HepG2 (cell line): ENCODE data around the gene HNRNPA0. TPM values are rescaled to one million over a fixed set of nuclear protein-coding genes. Genes with fewer than 3 reads are reported as not detected.

Source experiments
- AGO2 ChIP-seq: fragments of 200-400 bp; formaldehyde crosslinking; optimal IDR thresholded peaks from 2 replicates; pipeline ENCODE3; 2017; ENCODE audit warnings: mild to moderate bottlenecking, low read depth, low read length, moderate library complexity
- ARNTL ChIP-seq: sonication (generic); formaldehyde crosslinking; IDR thresholded peaks from 2 replicates; pipeline ENCODE4 v1.4.0; 2020; ENCODE audit warnings: mild to moderate bottlenecking, missing genetic modification reagents
- CTCF ChIP-seq: sonication (generic); formaldehyde crosslinking; IDR thresholded peaks from 2 replicates; pipeline ENCODE4 v1.5.0; 2020; ENCODE audit warnings: mild to moderate bottlenecking, missing genetic modification reagents, moderate library complexity
- ISX ChIP-seq: sonication (generic); formaldehyde crosslinking; conservative IDR thresholded peaks from 2 replicates; pipeline ENCODE4 v1.5.0; 2020; ENCODE audit warnings: missing genetic modification reagents
- KDM6A ChIP-seq: IDR thresholded peaks from 2 replicates; pipeline ENCODE4 v1.6.1; 2016; ENCODE audit warnings: low read depth
- KLF11 ChIP-seq: IDR thresholded peaks from 2 replicates; pipeline ENCODE4 v1.6.1; 2016; ENCODE audit warnings: missing compliant biosample characterization
- NFATC3 ChIP-seq: sonication (generic); formaldehyde crosslinking; IDR thresholded peaks from 2 replicates; pipeline ENCODE4 v1.5.1; 2020; ENCODE audit warnings: mild to moderate bottlenecking, missing genetic modification reagents
- PHF20 ChIP-seq: sonication (generic); formaldehyde crosslinking; IDR thresholded peaks from 2 replicates; pipeline ENCODE4 v1.5.0; 2020; ENCODE audit warnings: mild to moderate bottlenecking, missing genetic modification reagents
- RFX3 ChIP-seq: IDR thresholded peaks from 2 replicates; pipeline ENCODE4 v1.6.1; 2016; ENCODE audit warnings: missing biosample characterization, missing genetic modification reagents
- SNAPC2 ChIP-seq: sonication (generic); formaldehyde crosslinking; IDR thresholded peaks from 2 replicates; pipeline ENCODE4 v1.8.1; 2022; ENCODE audit warnings: mild to moderate bottlenecking, missing genetic modification reagents
- ZNF142 ChIP-seq: sonication (generic); formaldehyde crosslinking; IDR thresholded peaks from 2 replicates; pipeline ENCODE4 v1.4.0; 2020; ENCODE audit warnings: missing genetic modification reagents
- ZNF367 ChIP-seq: sonication (generic); formaldehyde crosslinking; IDR thresholded peaks from 2 replicates; pipeline ENCODE4 v1.4.0; 2020; ENCODE audit warnings: missing genetic modification reagents, borderline replicate concordance
- ZNF660 ChIP-seq: sonication (generic); formaldehyde crosslinking; IDR thresholded peaks from 2 replicates; pipeline ENCODE4 v1.5.1; 2020; ENCODE audit warnings: mild to moderate bottlenecking, low read depth, missing genetic modification reagents, borderline replicate concordance
- ZNF788 ChIP-seq: sonication (generic); formaldehyde crosslinking; IDR thresholded peaks from 2 replicates; pipeline ENCODE4 v1.5.0; 2020; ENCODE audit warnings: mild to moderate bottlenecking, missing genetic modification reagents, borderline replicate concordance
- ZSCAN31 ChIP-seq: sonication (generic); formaldehyde crosslinking; IDR thresholded peaks from 2 replicates; pipeline ENCODE4 v1.5.0; 2020; ENCODE audit warnings: low read depth, mild to moderate bottlenecking, missing genetic modification reagents
- polyA plus RNA-seq, 8 experiments: library from polyadenylated mRNA; depleted of rRNA in 3 of 8; stranded (reverse) in 7 of 8; unstranded in 1 of 8; fragments of >200 nt; fragmentation: Illumina TruSeq in 4 of 8; extraction: Trizol in 4 of 8; gene quantifications; 2 replicates each; pipeline versions ENCODE4 v1.2.1 to v1.2.3, GENCODE V29; 2011 to 2016; ENCODE audit warnings: low read depth in 4 of 8, missing spikeins in 1 of 8, mixed read lengths in 1 of 8; ENCODE audit not compliant: insufficient read depth in 1 of 8
- total RNA-seq, 5 experiments: library from RNA; depleted of rRNA; stranded (reverse); fragments of >200 nt; fragmentation: Illumina TruSeq; extraction: Trizol; gene quantifications; 2 replicates each; pipeline ENCODE4 v1.2.3, GENCODE V29; 2016; ENCODE audit warnings: low read depth in 1 of 5
- TF ChIP-seq, protein P1 (sequence below): sonication (generic); formaldehyde crosslinking; IDR thresholded peaks from 2 replicates; pipeline ENCODE4 v1.4.0; 2020; ENCODE audit warnings: missing genetic modification reagents, mild to moderate bottlenecking, borderline replicate concordance
- TF ChIP-seq, protein P2 (sequence below): sonication (generic); formaldehyde crosslinking; conservative IDR thresholded peaks from 2 replicates; pipeline ENCODE4 v1.5.0; 2020; ENCODE audit warnings: missing genetic modification reagents

Gene HNRNPA0
- total and polyA plus RNA-seq, 2 of the 13 experiments (the other 11 are each of a cell fraction or from before 2014, with no cell fraction given), result 9.0 to 12.9 TPM

GRCh38 chr5:137754188-137754960, at the start of gene HNRNPA0 (continued):
- TF ChIP-seq ZNF142 (CRISPR knock-in tag), result no peak; the same call in 1 of the 2 replicates
- no peak for TF ChIP-seq RFX3 (CRISPR knock-in tag)
- peak; percentile 9 for TF ChIP-seq AGO2
- TF ChIP-seq SNAPC2 (CRISPR knock-in tag), result peak; percentile 50; the same call in 1 of the 2 replicates
- peak; percentile 23 for TF ChIP-seq KLF11
- TF ChIP-seq, protein P1, sequence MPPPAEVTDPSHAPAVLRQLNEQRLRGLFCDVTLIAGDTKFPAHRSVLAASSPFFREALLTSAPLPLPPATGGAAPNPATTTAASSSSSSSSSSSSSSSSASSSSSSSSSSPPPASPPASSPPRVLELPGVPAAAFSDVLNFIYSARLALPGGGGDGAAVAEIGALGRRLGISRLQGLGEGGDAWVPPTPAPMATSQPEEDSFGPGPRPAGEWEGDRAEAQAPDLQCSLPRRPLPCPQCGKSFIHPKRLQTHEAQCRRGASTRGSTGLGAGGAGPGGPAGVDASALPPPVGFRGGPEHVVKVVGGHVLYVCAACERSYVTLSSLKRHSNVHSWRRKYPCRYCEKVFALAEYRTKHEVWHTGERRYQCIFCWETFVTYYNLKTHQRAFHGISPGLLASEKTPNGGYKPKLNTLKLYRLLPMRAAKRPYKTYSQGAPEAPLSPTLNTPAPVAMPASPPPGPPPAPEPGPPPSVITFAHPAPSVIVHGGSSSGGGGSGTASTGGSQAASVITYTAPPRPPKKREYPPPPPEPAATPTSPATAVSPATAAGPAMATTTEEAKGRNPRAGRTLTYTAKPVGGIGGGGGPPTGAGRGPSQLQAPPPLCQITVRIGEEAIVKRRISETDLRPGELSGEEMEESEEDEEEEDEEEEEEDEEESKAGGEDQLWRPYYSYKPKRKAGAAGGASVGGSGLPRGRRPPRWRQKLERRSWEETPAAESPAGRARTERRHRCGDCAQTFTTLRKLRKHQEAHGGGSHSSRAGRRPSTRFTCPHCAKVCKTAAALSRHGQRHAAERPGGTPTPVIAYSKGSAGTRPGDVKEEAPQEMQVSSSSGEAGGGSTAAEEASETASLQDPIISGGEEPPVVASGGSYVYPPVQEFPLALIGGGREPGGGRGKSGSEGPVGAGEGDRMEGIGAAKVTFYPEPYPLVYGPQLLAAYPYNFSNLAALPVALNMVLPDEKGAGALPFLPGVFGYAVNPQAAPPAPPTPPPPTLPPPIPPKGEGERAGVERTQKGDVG (CRISPR knock-in tag), result peak; percentile 71; the same call in 1 of the 2 replicates
- no peak for TF ChIP-seq NFATC3 (CRISPR knock-in tag)
- TF ChIP-seq PHF20 (CRISPR knock-in tag), result peak; percentile 84
- TF ChIP-seq ZNF660 (CRISPR knock-in tag), result no peak; the same call in 1 of the 2 replicates
- TF ChIP-seq KDM6A, result no peak
- TF ChIP-seq, protein P2, sequence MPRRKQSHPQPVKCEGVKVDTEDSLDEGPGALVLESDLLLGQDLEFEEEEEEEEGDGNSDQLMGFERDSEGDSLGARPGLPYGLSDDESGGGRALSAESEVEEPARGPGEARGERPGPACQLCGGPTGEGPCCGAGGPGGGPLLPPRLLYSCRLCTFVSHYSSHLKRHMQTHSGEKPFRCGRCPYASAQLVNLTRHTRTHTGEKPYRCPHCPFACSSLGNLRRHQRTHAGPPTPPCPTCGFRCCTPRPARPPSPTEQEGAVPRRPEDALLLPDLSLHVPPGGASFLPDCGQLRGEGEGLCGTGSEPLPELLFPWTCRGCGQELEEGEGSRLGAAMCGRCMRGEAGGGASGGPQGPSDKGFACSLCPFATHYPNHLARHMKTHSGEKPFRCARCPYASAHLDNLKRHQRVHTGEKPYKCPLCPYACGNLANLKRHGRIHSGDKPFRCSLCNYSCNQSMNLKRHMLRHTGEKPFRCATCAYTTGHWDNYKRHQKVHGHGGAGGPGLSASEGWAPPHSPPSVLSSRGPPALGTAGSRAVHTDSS (CRISPR knock-in tag), result no peak
- peak; percentile 73 for TF ChIP-seq ZSCAN31 (CRISPR knock-in tag)
- TF ChIP-seq ZNF788 (CRISPR knock-in tag), result peak; percentile 51
- no peak for TF ChIP-seq ARNTL
- no peak for TF ChIP-seq ZNF367 (CRISPR knock-in tag)
- TF ChIP-seq ISX (CRISPR knock-in tag), result no peak; the same call in 1 of the 2 replicates
- TF ChIP-seq CTCF (CRISPR knock-in tag), result no peak; the same call in 1 of the 2 replicates
